ENCODE measurements around the gene HIVEP3. TPM values are rescaled to one million over a fixed set of nuclear protein-coding genes. Genes with fewer than 3 reads are reported as not detected.

HIVEP3 gene
- total and polyA plus RNA-seq, 2 of the 13 experiments (the other 11 are each of a cell fraction or from before 2014, with no cell fraction given) = 0.05 TPM; not detected in 1

GRCh38 chr1:41532206-41532975 lies 386.3 kb downstream of the HIVEP3 start:
- no peaks in the 10 kb centered on the region for H3K4me1 ChIP-seq (ENCODE audit: insufficient read depth, low read length)
- WGBS (ENCODE audit: low lambda C conversion rate) = 6% methylated on average over 8 of the region's 8 CpGs
- H3K9ac ChIP-seq (ENCODE audit: insufficient read depth, low read depth, low read length) = no peak overlapping the region
- DNase-seq (ENCODE audit: low spot score) = no peak
- H3K27me3 ChIP-seq (ENCODE audit: control insufficient read depth in 1 of 2, insufficient read depth in 2 of 2, low read length in 2 of 2) = peaks cover 5 to 31% of the 10 kb centered on the region in 2 experiments; a peak in 3 of 5 replicates
- in situ Hi-C loops (cut with HindIII; ENCODE audit: extremely low pct_ligation_motif_present, low pct_unique_long_range_greater_than_20kb) = no loop called here
- peaks cover 12% of the 10 kb centered on the region for H3K9me3 ChIP-seq (ENCODE audit: low read length)
- no peak for FAIRE-seq
- intact Hi-C loops (cut with micrococcal nuclease; ENCODE audit: unreplicated experiment) = no loop called here
- BruUV-seq (replicated peaks) = no TSS peak
- H4K20me1 ChIP-seq (ENCODE audit: insufficient read depth, low read length) = no peaks in the 10 kb centered on the region
- H3K4me2 ChIP-seq (ENCODE audit: low read depth, low read length) = no peak overlapping the region
- no peak overlapping the region for H3K27ac ChIP-seq (ENCODE audit: extremely low read length, insufficient read depth, low read length)
- no peaks in the 10 kb centered on the region for H3K79me2 ChIP-seq (ENCODE audit: insufficient read depth, low read length)
- ATAC-seq = no peak
- H3K36me3 ChIP-seq (replicated peaks in 1 of 2; ENCODE audit: control insufficient read depth in 1 of 2, insufficient read depth in 2 of 2, low read length in 2 of 2) = no peaks in the 10 kb centered on the region
- H2AFZ ChIP-seq (ENCODE audit: low read length) = no peak overlapping the region
- ChIA-PET POLR2A (no interaction called here), CTCF (ENCODE audit: low intra/inter-chr PET ratio, low total read pairs) (no interaction called here)
- H3K4me3 ChIP-seq (replicated peaks in 1 of 3; ENCODE audit: insufficient read depth in 1 of 3, low read depth in 2 of 3, low read length in 3 of 3) = no peak overlapping the region
- TF ChIP-seq HNRNPUL1 (IDR thresholded peaks at IDR 0.05; ENCODE audit: low read depth, low read length) = no peak
- no peak for TF ChIP-seq BRD4 (CRISPR knock-in tag; IDR thresholded peaks at IDR 0.05)
- no peak for TF ChIP-seq CHCHD3 (CRISPR knock-in tag; IDR thresholded peaks at IDR 0.05)
- no peak for TF ChIP-seq NRL (CRISPR knock-in tag; IDR thresholded peaks at IDR 0.05; ENCODE audit: borderline replicate concordance)
- TF ChIP-seq AFF4 (CRISPR knock-in tag; IDR thresholded peaks at IDR 0.05) = no peak
- TF ChIP-seq ERF (CRISPR knock-in tag; IDR thresholded peaks at IDR 0.05) = no peak
- no peak for TF ChIP-seq SOX6 (IDR thresholded peaks at IDR 0.05)
- no peak for TF ChIP-seq SOX6 (CRISPR knock-in tag; IDR thresholded peaks at IDR 0.05)
- TF ChIP-seq ZUFSP (CRISPR knock-in tag; IDR thresholded peaks at IDR 0.05; ENCODE audit: borderline replicate concordance) = no peak
- TF ChIP-seq ZSCAN9 (CRISPR knock-in tag; IDR thresholded peaks at IDR 0.05; ENCODE audit: borderline replicate concordance) = no peak
- no peak for TF ChIP-seq ZNF460 (CRISPR knock-in tag; IDR thresholded peaks at IDR 0.05; ENCODE audit: borderline replicate concordance)
- TF ChIP-seq, protein P1, sequence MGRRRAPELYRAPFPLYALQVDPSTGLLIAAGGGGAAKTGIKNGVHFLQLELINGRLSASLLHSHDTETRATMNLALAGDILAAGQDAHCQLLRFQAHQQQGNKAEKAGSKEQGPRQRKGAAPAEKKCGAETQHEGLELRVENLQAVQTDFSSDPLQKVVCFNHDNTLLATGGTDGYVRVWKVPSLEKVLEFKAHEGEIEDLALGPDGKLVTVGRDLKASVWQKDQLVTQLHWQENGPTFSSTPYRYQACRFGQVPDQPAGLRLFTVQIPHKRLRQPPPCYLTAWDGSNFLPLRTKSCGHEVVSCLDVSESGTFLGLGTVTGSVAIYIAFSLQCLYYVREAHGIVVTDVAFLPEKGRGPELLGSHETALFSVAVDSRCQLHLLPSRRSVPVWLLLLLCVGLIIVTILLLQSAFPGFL (CRISPR knock-in tag; IDR thresholded peaks at IDR 0.05) = no peak

Data from HepG2 (cell line).